Omental fat pad (tissue), 4 donors: ENCODE measurements around the gene SNAI3. TPM values are rescaled to one million over a fixed set of nuclear protein-coding genes. Genes with fewer than 3 reads are reported as not detected.

Experiments
- ATAC-seq: fragments of 150-250 bp; one replicate; pipeline ENCODE4 v1.9.1; 2016; ENCODE audit warnings: mild to moderate bottlenecking, moderate library complexity; ENCODE audit not compliant: low FRiP score
- DNase-seq: peaks from one replicate; pipeline ENCODE4 v3.0.0-alpha.2; 2019; ENCODE audit warnings: low spot score
- total RNA-seq, 4 donors: library from RNA; depleted of rRNA; stranded (reverse); fragments of >200 nt; gene quantifications; one replicate each; pipeline ENCODE4 v1.1.0, GENCODE V29; 2016
- TF ChIP-seq, protein P1 (sequence below), 3 donors: fragments of 450-650 bp; IDR thresholded peaks; one replicate each; pipeline ENCODE4 v1.5.1; 2016 to 2017; ENCODE audit warnings: antibody characterized with exemption in 3 of 3, mild to moderate bottlenecking in 3 of 3, moderate library complexity in 2 of 3

The SNAI3 gene
- total RNA-seq, 4 donors from 2014 or later = 0.37 to 2.3 (median 0.99) TPM

DNA sequence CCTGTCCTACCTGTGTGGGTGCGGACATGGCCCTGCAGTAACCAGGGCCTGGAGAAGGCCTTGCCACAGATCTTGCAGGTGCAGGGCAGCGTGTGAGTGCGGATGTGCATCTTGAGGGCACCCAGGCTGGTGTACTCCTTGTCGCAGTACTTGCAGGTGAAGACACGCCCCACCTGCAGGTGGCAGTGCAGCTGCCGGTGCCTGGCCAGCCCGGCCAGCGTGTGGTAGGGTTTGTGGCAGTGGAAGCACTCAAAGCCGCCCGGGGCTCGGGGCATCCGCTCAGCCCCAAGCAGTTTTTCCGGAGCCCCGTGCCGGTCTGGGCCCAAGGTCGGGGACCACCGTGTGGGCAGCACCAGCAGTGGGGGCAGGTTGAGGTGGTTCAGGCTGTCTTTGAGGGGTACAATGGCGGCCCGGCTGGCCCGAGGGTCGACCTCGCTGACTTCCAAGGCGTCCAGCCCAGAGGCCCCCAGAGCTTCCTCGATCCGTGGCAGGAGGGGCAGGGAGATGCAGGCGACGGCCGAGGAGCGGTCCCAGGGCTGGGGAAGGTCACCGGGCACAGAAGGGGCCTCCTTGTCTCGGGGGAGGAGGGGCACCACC, 5.1 kb downstream of the SNAI3 start:
- TF ChIP-seq, protein P1, sequence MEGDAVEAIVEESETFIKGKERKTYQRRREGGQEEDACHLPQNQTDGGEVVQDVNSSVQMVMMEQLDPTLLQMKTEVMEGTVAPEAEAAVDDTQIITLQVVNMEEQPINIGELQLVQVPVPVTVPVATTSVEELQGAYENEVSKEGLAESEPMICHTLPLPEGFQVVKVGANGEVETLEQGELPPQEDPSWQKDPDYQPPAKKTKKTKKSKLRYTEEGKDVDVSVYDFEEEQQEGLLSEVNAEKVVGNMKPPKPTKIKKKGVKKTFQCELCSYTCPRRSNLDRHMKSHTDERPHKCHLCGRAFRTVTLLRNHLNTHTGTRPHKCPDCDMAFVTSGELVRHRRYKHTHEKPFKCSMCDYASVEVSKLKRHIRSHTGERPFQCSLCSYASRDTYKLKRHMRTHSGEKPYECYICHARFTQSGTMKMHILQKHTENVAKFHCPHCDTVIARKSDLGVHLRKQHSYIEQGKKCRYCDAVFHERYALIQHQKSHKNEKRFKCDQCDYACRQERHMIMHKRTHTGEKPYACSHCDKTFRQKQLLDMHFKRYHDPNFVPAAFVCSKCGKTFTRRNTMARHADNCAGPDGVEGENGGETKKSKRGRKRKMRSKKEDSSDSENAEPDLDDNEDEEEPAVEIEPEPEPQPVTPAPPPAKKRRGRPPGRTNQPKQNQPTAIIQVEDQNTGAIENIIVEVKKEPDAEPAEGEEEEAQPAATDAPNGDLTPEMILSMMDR (IDR thresholded peaks at IDR 0.05) = no peak
- DNase-seq (no peak), ATAC-seq (no peak)

DNA sequence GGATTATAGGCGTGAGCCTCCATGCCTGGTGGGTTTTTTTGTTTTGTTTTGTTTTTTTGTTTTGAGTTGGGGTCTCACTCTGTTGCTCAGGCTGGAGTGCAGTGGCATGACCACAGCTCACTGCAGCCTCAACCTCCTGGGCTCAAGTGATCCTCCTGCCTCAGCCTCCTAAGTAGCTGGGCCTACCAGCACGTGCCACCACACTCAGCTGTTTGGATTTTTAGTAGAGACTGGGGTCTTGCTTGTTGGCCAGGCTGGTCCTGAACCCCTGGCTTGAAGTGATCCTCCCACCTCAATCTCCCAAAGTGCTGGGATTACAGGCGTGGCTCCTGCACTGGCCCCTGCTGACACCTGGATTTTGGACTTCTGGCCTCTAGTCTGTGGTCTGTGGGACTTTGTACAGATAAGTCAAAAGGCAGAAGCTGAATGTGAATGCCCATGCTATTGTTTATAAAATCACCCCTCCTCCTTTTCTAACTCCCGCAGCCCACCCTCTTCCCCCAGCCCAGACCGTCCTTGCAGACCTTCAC, 5.7 kb downstream of the SNAI3 start:
- ATAC-seq = no peak

DNA sequence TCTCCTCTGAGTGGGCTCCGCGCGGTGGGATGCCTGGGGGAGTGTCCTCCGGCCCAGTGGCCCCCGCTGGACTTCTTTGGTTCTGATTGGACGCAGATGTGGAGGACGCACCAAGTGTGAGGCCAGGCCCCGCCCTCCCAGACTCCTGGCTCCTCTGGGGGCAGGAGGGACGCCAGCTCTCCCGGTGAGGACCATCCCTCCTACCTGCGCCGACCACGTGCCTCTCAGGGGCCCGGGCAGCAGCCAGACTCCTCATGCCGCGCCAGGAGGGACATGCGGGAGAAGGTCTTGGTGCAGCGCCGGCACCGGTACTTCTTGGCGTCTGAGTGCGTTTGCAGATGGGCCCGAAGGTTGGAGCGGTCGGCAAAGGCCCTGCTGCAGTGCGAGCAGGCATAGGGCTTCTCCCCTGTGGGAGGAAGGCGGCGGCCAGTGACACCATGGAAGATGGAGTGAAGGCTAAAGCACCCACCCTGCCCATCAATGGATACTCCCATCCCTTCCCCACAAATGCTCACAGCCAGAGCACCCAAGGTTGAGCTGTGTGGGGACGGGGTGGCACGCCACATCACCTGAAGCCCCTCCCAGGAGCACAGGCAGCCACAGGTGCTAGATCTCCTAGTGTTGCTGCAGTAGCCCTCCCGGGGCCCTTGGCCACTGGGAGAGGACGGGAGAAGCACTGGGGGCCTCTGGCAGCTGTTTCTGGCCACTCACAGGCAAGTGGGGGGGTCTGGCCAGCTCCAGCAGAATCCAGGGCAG, 7.9 kb downstream of the SNAI3 start:
- DNase-seq = no peak
- ATAC-seq = no peak
- TF ChIP-seq, protein P1 (IDR thresholded peaks at IDR 0.05) = no peak

More for the DNA sequence above, 5.7 kb downstream of the SNAI3 start:
- TF ChIP-seq, protein P1 (IDR thresholded peaks at IDR 0.05) = no peak
- DNase-seq = no peak

DNA sequence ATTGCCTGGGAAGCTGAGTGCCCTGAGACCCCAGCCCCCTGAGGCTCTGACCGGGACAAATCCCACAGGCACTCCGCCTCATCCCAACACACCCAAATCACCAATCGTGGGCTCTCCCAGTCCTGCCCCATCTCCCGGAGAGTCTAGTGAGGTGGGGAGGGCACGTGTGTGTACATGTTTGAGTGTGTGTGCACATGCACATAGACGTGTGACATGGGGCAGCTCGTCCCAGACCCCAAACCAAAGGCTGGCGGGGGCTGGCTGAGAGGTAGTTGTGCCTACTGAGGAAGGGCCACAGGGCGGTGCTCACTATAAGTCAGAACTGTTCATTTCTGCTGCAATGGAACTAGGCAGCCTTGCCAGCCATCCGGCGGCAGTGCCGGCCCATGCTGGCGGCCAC, 8.6 kb downstream of the SNAI3 start:
- TF ChIP-seq, protein P1 (IDR thresholded peaks at IDR 0.05) = no peak
- no peak for ATAC-seq
- DNase-seq = no peak

DNA sequence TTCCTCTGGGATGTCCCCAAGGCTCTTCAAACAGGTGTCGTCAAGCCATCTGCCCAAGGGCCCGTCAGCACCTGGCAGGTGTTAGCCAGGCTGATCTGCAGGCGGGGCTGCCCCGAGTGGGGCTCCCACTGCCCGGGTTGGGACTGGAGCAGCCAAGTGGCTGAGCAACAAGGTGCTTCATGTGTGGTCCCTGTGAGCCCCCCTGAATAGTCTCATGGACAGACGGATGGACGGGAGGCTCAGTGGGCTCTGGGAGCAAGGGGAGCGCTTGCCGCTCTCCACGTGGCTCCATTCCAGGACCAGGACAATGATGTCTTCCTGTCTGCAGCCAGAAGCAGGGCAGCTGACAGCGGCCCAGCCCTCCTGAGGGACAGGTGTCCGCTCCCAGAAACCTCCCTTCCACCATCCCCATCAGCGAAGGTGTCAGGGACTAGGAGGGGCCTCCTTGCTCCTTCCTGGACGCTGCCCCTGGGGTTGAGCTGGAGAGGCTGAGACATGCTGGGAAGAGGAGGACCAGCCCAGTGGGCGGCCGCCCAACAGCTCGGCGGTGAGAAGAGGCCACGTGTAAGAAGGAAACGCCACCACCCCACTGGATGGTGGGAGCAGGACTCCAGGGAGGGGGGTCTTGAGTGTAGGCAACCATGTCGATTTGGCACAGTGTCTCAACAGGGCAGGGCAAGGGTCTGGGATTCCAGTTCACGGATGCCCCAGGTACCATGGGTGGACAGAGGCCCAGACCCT, 9.6 kb downstream of the SNAI3 start:
- no peak for ATAC-seq
- TF ChIP-seq, protein P1 (IDR thresholded peaks at IDR 0.05) = no peak
- DNase-seq = no peak

DNA sequence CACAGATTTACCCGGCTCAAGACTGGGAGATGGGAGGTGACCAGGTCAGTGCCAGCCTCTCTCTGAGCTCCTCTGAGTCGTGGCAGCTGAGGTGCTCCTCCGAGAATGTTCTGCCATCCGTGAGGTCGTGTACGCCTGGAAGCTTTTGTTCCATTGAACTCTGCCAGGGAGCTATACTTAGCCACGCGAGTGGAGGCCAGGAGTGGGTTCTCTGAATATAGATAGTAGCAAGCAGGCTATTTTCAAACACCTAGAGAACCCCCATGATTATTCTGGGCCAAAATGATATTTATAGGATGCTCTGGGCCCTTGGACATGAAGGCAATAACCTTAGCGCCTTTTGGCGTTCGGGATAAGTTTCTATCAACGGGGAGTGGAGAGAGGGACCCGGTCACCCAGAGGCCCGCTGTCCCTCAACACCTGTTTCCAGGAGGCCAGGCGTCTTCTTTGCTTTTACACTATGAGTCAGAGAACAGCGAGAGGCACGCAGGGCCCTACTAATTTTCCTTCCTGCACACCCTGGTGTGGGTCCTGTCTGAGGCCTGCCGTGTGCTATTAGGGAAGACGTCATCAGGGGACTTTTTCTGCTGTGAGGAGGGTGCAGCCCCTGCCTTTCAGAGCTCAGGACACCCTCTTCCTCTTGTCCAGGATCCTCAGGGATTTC, 12.5 kb downstream of the SNAI3 start:
- ATAC-seq (no peak), DNase-seq (no peak)
- TF ChIP-seq, protein P1 (IDR thresholded peaks at IDR 0.05) = no peak
